NK-92 treated with Interleukin-12 subunit alpha and Interleukin-12 subunit beta, amount 100 ng/mL, for 24 hours (cell line): ENCODE measurements around the gene SYF2.

Experiments
- DNase-seq: peaks from one replicate; lab custom pipeline; 2025; lab: John Stamatoyannopoulos, UW

The SYF2 gene

GRCh38 chr1:25183126-25183980 lies 48.9 kb downstream of the SYF2 start:
- no peak for DNase-seq

- no peak for DNase-seq
These were observed 49.7 kb downstream of the SYF2 start for GRCh38 chr1:25182629-25183028.

GRCh38 chr1:25180996-25181395 lies 51.3 kb downstream of the SYF2 start:
- DNase-seq = no peak

GRCh38 chr1:25178917-25179561 lies 53.3 kb downstream of the SYF2 start:
- no peak for DNase-seq

- DNase-seq = no peak
These were observed 57.3 kb downstream of the SYF2 start for GRCh38 chr1:25174730-25175612.

- no peak for DNase-seq
These were observed 58.0 kb downstream of the SYF2 start for GRCh38 chr1:25174363-25174729.

GRCh38 chr1:25173809-25174340 lies 58.4 kb downstream of the SYF2 start:
- no peak for DNase-seq
